HEK293 (cell line): ENCODE data around the gene ARHGAP28.
A peak's percentile ranks its signal among the peaks of the same experiment; 100 is the strongest.

Source experiments
- HIC1 ChIP-seq: fragments of 450-650 bp; formaldehyde crosslinking; IDR thresholded peaks from 2 replicates; pipeline ENCODE4 v1.5.1; 2016; ENCODE audit warnings: missing biosample characterization, missing genetic modification characterization
- MZF1 ChIP-seq: fragments of 450-650 bp; formaldehyde crosslinking; IDR thresholded peaks from 2 replicates; pipeline ENCODE4 v1.5.1; 2017; ENCODE audit warnings: missing biosample characterization, missing genetic modification characterization, borderline replicate concordance
- PBX3 ChIP-seq: sonication (generic); formaldehyde crosslinking; IDR thresholded peaks from 2 replicates; pipeline ENCODE4 v1.8.1; 2022; ENCODE audit warnings: mild to moderate bottlenecking, moderate library complexity, missing genetic modification reagents
- PRDM6 ChIP-seq: fragments of 450-650 bp; formaldehyde crosslinking; IDR thresholded peaks from 2 replicates; pipeline ENCODE4 v1.5.1; 2017; ENCODE audit warnings: missing biosample characterization, missing genetic modification characterization
- SCRT1 ChIP-seq: fragments of 450-650 bp; formaldehyde crosslinking; IDR thresholded peaks from 2 replicates; pipeline ENCODE4 v1.5.1; 2016; ENCODE audit warnings: missing biosample characterization, missing genetic modification characterization, borderline replicate concordance
- SP7 ChIP-seq: fragments of 450-650 bp; formaldehyde crosslinking; IDR thresholded peaks from 2 replicates; pipeline ENCODE4 v1.5.1; 2016; ENCODE audit warnings: missing biosample characterization, missing genetic modification characterization
- ZBTB11 ChIP-seq: fragments of 450-650 bp; formaldehyde crosslinking; conservative IDR thresholded peaks from 2 replicates; pipeline ENCODE4 v1.5.1; 2016; ENCODE audit warnings: low read depth, missing biosample characterization, missing genetic modification characterization
- ZBTB49 ChIP-seq: fragments of 450-650 bp; formaldehyde crosslinking; IDR thresholded peaks from 2 replicates; pipeline ENCODE4 v1.5.1; 2016; ENCODE audit warnings: missing biosample characterization, missing genetic modification characterization, low read depth
- ZNF114 ChIP-seq: fragments of 450-650 bp; formaldehyde crosslinking; IDR thresholded peaks from 2 replicates; pipeline ENCODE4 v1.5.0; 2017; ENCODE audit warnings: missing biosample characterization, missing genetic modification characterization
- ZNF155 ChIP-seq: fragments of 450-650 bp; formaldehyde crosslinking; IDR thresholded peaks from 2 replicates; pipeline ENCODE4 v1.5.1; 2016; ENCODE audit warnings: missing biosample characterization, missing genetic modification characterization
- ZNF157 ChIP-seq: fragments of 450-650 bp; formaldehyde crosslinking; IDR thresholded peaks from 2 replicates; pipeline ENCODE4 v1.5.1; 2016; ENCODE audit warnings: missing biosample characterization, missing genetic modification characterization
- ZNF202 ChIP-seq: fragments of 450-650 bp; formaldehyde crosslinking; IDR thresholded peaks from 2 replicates; pipeline ENCODE4 v1.5.1; 2016; ENCODE audit warnings: missing biosample characterization, missing genetic modification characterization, borderline replicate concordance
- ZNF354C ChIP-seq: fragments of 450-650 bp; formaldehyde crosslinking; IDR thresholded peaks from 2 replicates; pipeline ENCODE4 v1.5.1; 2016; ENCODE audit warnings: missing biosample characterization, missing genetic modification characterization, low read depth, borderline replicate concordance
- ZNF366 ChIP-seq: fragments of 450-650 bp; formaldehyde crosslinking; conservative IDR thresholded peaks from 2 replicates; pipeline ENCODE4 v1.5.1; 2016; ENCODE audit warnings: missing biosample characterization, missing genetic modification characterization
- ZNF404 ChIP-seq: fragments of 450-650 bp; formaldehyde crosslinking; IDR thresholded peaks from 2 replicates; pipeline ENCODE4 v1.5.1; 2017; ENCODE audit warnings: missing biosample characterization, missing genetic modification characterization
- ZNF513 ChIP-seq: fragments of 450-650 bp; IDR thresholded peaks from 2 replicates; pipeline ENCODE4 v1.5.1; 2018; ENCODE audit warnings: missing biosample characterization, missing genetic modification characterization
- ZNF544 ChIP-seq: fragments of 450-650 bp; formaldehyde crosslinking; IDR thresholded peaks from 2 replicates; pipeline ENCODE4 v1.5.0; 2017; ENCODE audit warnings: missing biosample characterization, missing genetic modification characterization
- ZNF560 ChIP-seq: fragments of 450-650 bp; formaldehyde crosslinking; IDR thresholded peaks from 2 replicates; pipeline ENCODE4 v1.5.1; 2017; ENCODE audit warnings: missing biosample characterization, missing genetic modification characterization, borderline replicate concordance
- ZNF654 ChIP-seq: fragments of 450-650 bp; formaldehyde crosslinking; IDR thresholded peaks from 2 replicates; pipeline ENCODE4 v1.5.1; 2016; ENCODE audit warnings: low read depth, missing biosample characterization, missing genetic modification characterization
- ZNF830 ChIP-seq: fragments of 450-650 bp; IDR thresholded peaks from 2 replicates; pipeline ENCODE4 v1.5.0; 2018; ENCODE audit warnings: missing biosample characterization, missing genetic modification characterization, low read depth, mild to moderate bottlenecking, moderate library complexity
- ZSCAN4 ChIP-seq: fragments of 450-650 bp; formaldehyde crosslinking; IDR thresholded peaks from 2 replicates; pipeline ENCODE4 v1.5.1; 2017; ENCODE audit warnings: missing biosample characterization, missing genetic modification characterization

The ARHGAP28 gene

GRCh38 chr18:6729247-6730091 lies at the start of gene ARHGAP28 (continued):
- TF ChIP-seq ZNF157 (tag by site-specific recombination) (0 out of 2 replicates have a peak, but pooled peaks have one; percentile 44), ZBTB49 (no peak), ZNF155 (tag by site-specific recombination) (no peak), ZNF366 (tag by site-specific recombination) (no peak), ZBTB11 (0 out of 2 replicates have a peak, but pooled peaks have one; percentile 11), PBX3 (peak; percentile 86), MZF1 (tag by site-specific recombination) (no peak), SCRT1 (tag by site-specific recombination) (no peak), ZNF654 (tag by site-specific recombination) (no peak), ZNF202 (tag by site-specific recombination) (no peak), ZNF544 (tag by site-specific recombination) (no peak), ZNF830 (tag by site-specific recombination) (no peak), PRDM6 (no peak), ZNF513 (no peak), ZNF114 (tag by site-specific recombination) (no peak), ZSCAN4 (tag by site-specific recombination) (peak; percentile 100), ZNF404 (tag by site-specific recombination) (no peak), HIC1 (no peak), ZNF354C (no peak), ZNF560 (no peak), SP7 (tag by site-specific recombination) (peak; percentile 93)
